GM19438 (cell line): ENCODE results near the gene PRC1.
A peak's percentile ranks its signal among the peaks of the same experiment; 100 is the strongest.
"Not testable (repeated sequence)": the region's sequence is repeated elsewhere in the genome, so short reads cannot be mapped to it uniquely, and the experiment has no call there.

ENCODE experiments used
- ATAC-seq: cut with Tn5 transposase; IDR thresholded peaks from one replicate; pipeline ENCODE4 v1.9.1; 2021; ENCODE audit warnings: low read depth; ENCODE audit not compliant: unreplicated experiment

PRC1 gene

GRCh38 chr15:90994417-90995311 lies at the start of gene PRC1:
PRC1 (minus strand) TSS chr15:90994535; CDS start chr15:90994417, 118 bp downstream.
- peak; percentile 93 for ATAC-seq

GRCh38 chr15:91043202-91043874 lies 49.0 kb upstream of the PRC1 start:
- ATAC-seq, result no peak

- no peak for ATAC-seq
Measured at GRCh38 chr15:91040856-91041255, 46.5 kb upstream of the PRC1 start.

- no peak for ATAC-seq
Measured at GRCh38 chr15:91039996-91040395, 45.7 kb upstream of the PRC1 start.

GRCh38 chr15:91032919-91033803 lies 38.8 kb upstream of the PRC1 start:
- no peak for ATAC-seq

- ATAC-seq, result no peak
Measured at GRCh38 chr15:91031796-91032195, 37.5 kb upstream of the PRC1 start.

GRCh38 chr15:91027677-91028076 lies 33.3 kb upstream of the PRC1 start:
- no peak for ATAC-seq

GRCh38 chr15:91023720-91024119 lies 29.4 kb upstream of the PRC1 start:
- ATAC-seq, result no peak

- ATAC-seq, result no peak
Measured at GRCh38 chr15:91022832-91023129, 28.4 kb upstream of the PRC1 start.

GRCh38 chr15:91022075-91022831 lies 27.9 kb upstream of the PRC1 start, which contains the start of gene VPS33B:
VPS33B (minus strand) TSS chr15:91022594; CDS start chr15:91022249, 345 bp downstream.
- peak; percentile 82 for ATAC-seq

- no peak for ATAC-seq
Measured at GRCh38 chr15:91021516-91022074, 27.3 kb upstream of the PRC1 start.

- ATAC-seq, result no peak
Measured at GRCh38 chr15:91018158-91018557, 23.8 kb upstream of the PRC1 start.

GRCh38 chr15:91017716-91018115 lies 23.4 kb upstream of the PRC1 start:
- ATAC-seq, result no peak

- ATAC-seq, result not testable (repeated sequence)
Measured at GRCh38 chr15:91013701-91014100, 19.4 kb upstream of the PRC1 start.

GRCh38 chr15:91007266-91007665 lies 12.9 kb upstream of the PRC1 start:
- no peak for ATAC-seq

GRCh38 chr15:91001209-91001608 lies 6.9 kb upstream of the PRC1 start:
- ATAC-seq, result no peak

- no peak for ATAC-seq
Measured at GRCh38 chr15:90998737-90999136, 4.4 kb upstream of the PRC1 start.

GRCh38 chr15:90994059-90994416 lies 297 bp downstream of the PRC1 start:
- ATAC-seq, result peak; percentile 9

GRCh38 chr15:90991587-90992285 lies 2.6 kb downstream of the PRC1 start:
- ATAC-seq, result no peak
